Vagina (tissue), 2 donors: ENCODE results near the gene TRIB2.

Experiments
- POLR2A ChIP-seq, 2 donors: fragments of 450-650 bp; IDR thresholded peaks; one replicate each; pipeline ENCODE4 v1.6.1; 2017; ENCODE audit warnings: antibody characterized with exemption in 2 of 2, mild to moderate bottlenecking in 2 of 2, moderate library complexity in 2 of 2
- POLR2AphosphoS5 ChIP-seq, 2 donors: sonication (generic); formaldehyde crosslinking; IDR thresholded peaks; one replicate each; pipeline ENCODE4 v1.9.0; 2017; ENCODE audit warnings: antibody characterized with exemption in 2 of 2, mild to moderate bottlenecking in 2 of 2, low read depth in 1 of 2; ENCODE audit not compliant: insufficient read depth in 1 of 2
- TF ChIP-seq, protein P1 (sequence below), 3 experiments: fragments of 450-650 bp in 2 of 3; fragments of 200-600 bp in 1 of 3; sonication (generic) in 1 of 3; IDR thresholded peaks; one replicate each; pipeline ENCODE4 v1.5.1; 2017 to 2019; ENCODE audit warnings: antibody characterized with exemption in 3 of 3, mild to moderate bottlenecking in 2 of 3, moderate library complexity in 2 of 3

DNA sequence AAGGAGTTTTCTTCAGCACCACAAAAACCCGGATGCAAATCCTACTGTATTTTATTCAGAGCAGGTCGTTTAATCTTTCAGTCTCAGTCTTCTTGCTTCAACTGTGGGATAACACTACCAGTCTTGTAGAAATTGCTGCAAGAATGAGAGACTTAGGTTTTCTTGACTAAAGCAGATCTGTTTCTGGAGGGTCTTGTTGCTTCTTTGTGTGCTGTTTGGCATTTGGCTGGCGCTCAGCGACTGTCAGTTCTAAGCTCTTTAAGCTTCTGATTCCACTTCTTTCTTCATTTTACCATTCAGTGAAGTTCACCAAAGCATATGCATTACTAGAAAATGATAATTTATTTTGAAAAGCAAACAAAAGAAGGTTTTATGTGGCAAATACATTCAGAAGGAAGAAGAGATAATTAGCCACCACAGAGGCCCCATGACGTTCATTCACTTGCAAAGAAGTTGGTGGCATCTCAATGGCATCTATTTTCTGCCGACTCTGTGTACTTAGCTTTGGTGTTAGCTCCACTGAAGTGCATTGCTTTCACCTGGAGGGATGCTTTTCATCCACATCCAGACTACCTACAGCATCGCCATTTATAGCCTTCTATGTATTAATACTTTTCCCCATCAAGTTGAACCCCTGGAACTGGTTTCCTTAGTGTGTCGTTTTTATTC is 53.7 kb downstream of the TRIB2 start:
- TF ChIP-seq, protein P1, sequence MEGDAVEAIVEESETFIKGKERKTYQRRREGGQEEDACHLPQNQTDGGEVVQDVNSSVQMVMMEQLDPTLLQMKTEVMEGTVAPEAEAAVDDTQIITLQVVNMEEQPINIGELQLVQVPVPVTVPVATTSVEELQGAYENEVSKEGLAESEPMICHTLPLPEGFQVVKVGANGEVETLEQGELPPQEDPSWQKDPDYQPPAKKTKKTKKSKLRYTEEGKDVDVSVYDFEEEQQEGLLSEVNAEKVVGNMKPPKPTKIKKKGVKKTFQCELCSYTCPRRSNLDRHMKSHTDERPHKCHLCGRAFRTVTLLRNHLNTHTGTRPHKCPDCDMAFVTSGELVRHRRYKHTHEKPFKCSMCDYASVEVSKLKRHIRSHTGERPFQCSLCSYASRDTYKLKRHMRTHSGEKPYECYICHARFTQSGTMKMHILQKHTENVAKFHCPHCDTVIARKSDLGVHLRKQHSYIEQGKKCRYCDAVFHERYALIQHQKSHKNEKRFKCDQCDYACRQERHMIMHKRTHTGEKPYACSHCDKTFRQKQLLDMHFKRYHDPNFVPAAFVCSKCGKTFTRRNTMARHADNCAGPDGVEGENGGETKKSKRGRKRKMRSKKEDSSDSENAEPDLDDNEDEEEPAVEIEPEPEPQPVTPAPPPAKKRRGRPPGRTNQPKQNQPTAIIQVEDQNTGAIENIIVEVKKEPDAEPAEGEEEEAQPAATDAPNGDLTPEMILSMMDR (IDR thresholded peaks at IDR 0.05), result no peak
- no peak for TF ChIP-seq POLR2A (IDR thresholded peaks at IDR 0.05)
- no peak for TF ChIP-seq POLR2AphosphoS5 (IDR thresholded peaks at IDR 0.05; ENCODE audit: insufficient read depth in 1 of 2, low read depth in 1 of 2)
